Left colon (tissue), 2 donors: ENCODE data around the gene PRICKLE4. TPM values are rescaled to one million over a fixed set of nuclear protein-coding genes. Genes with fewer than 3 reads are reported as not detected.
A peak's percentile ranks its signal among the peaks of the same experiment; 100 is the strongest.

Experiments used
- ATAC-seq: fragments of 200-7000 bp; cut with Tn5 transposase; one replicate; pipeline ENCODE4 v1.9.1; 2020; ENCODE audit warnings: mild to moderate bottlenecking, moderate library complexity
- DNase-seq, 2 donors: peaks; one replicate each; pipeline ENCODE4 v3.0.0-alpha.2; 2020
- intact Hi-C, 2 donors: fragments of 100-400 bp; cut with DNase I in 1 of 2; cut with micrococcal nuclease in 1 of 2; formaldehyde crosslinking; loops; one replicate each; pipeline versions ENCODE4 v1.11.2 to v1.14.0; 2022; cut with DNase I, micrococcal nuclease
- long read RNA-seq: library from polyadenylated mRNA; unstranded; transcript quantifications from one replicate; pipeline ENCODE4 v2.0.0, GENCODE V29; 2021
- total RNA-seq, 2 donors: library from RNA; stranded (reverse); fragmentation: NEBNext Ultra II Directional; extraction: Animal tissue kit (Norgen Biotek cat#: 25700); gene quantifications; one replicate each; pipeline ENCODE4 v1.2.1, GENCODE V29; 2021
- donor health status: DM: no; HTN: no; CAD: no.
- donor health status: DM: yes; HTN: yes; CAD: no.

PRICKLE4 gene
- total RNA-seq = 1 to 10 TPM; 4.7 to 6.7 TPM
- long read RNA-seq = 0 reads

GRCh38 chr6:41780551-41781365 is at the start of gene PRICKLE4:
TSS of gene PRICKLE4 (plus strand) at chr6:41780782. CDS start at chr6:41783474, 2,692 bp downstream.
- peak; percentile 49 for ATAC-seq
- intact Hi-C loops = loop anchor here (5.0 to 10.0 kb wide), 2 partner anchors 264 to 267 kb away; no protein-coding TSS in a partner anchor
- DNase-seq = peak; percentile 57 to 60

DNA sequence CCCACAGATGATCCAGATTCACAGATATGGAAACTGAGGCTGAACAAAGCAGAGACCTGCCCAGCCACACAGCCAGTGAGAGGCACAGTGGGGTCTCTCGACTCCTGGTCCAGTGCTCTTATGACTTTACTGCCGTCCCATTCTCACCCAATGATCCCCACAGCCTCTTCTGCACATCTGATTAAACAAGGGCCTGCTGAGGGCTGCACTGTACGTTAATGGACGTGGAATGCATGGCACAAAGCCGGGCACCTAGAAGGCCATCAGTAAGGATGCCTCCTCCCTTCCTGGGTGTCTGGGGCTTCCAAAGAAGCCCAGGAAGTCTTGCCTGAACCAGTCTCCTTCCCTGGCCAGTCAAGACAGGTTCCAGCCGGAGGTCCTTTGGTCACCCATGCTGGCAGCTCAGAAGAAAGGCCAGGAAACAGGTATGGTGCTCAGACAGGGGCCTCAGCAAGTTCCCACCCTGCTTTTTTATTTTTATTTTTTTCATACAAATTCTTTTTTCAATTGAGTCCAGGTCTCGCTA is 49.0 kb upstream of the PRICKLE4 start:
- intact Hi-C loops = no loop called here
- DNase-seq (no peak), ATAC-seq (no peak)

DNA sequence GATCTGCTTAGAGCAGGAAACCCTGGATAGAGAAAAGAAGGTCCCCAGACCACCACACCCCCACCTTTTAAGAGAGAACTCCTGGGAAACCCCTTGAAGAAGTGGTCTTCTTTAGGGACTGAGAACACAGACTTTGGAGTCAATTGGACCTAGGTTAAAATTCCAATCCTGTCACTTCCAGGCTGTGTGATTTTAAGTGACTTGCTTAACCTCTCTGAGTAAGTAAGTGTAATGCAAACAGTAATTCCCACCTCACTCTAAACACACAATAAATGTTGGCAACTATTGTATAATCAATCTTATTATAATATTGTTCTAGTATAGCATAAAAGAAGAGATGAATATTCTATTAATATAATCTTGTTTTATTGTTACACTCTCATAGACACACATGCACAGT is 48.4 kb upstream of the PRICKLE4 start:
- intact Hi-C loops = no loop called here
- ATAC-seq = no peak
- DNase-seq = no peak

GRCh38 chr6:41732591-41733359 is 47.8 kb upstream of the PRICKLE4 start:
- intact Hi-C loops = no loop called here
- ATAC-seq (no peak), DNase-seq (peak; percentile 45 to 56)

GRCh38 chr6:41733360-41733706 is 47.2 kb upstream of the PRICKLE4 start:
- DNase-seq = no peak
- intact Hi-C loops = no loop called here
- ATAC-seq = no peak

- intact Hi-C loops = no loop called here
- ATAC-seq (peak; percentile 67), DNase-seq (peak; percentile 83 to 84)
These were observed 46.6 kb upstream of the PRICKLE4 start for GRCh38 chr6:41733707-41734665.

GRCh38 chr6:41734666-41735426 is 45.7 kb upstream of the PRICKLE4 start:
- intact Hi-C loops = no loop called here
- DNase-seq (peak; percentile 85 to 86), ATAC-seq (peak; percentile 59)

GRCh38 chr6:41735427-41736185 is 45.0 kb upstream of the PRICKLE4 start, which contains the start of gene TFEB:
TSS of gene TFEB (minus strand) at chr6:41735608. CDS start at chr6:41691213, 44,395 bp downstream.
- ATAC-seq = peak; percentile 72
- DNase-seq = peak; percentile 94 to 97
- intact Hi-C loops = no loop called here

DNA sequence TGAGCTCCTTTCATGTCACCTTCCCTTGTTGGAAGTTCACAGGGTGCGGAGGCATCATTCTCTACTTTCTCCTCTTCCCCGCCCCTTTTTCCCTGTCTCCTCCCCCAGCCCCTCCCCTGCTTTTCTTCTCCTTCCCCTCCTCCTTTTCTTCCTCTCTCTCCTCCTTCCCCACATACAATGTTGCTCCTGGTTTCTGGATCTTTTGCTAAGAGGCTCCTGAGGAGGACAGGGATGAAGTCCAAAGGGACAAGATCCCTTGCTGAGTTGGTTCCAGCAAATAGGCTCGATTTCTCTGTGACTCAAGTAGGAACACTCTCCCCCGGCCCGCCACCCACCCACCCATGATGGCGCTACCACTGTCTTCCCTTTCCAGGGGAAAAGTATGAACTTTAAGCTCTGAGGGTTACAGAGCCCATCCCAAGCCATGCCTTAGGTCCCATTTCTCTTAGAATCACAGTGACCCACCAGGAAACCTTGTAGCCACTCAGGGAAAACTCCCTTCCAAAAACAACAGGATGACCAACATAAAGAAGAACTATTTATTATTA is 44.3 kb upstream of the PRICKLE4 start:
- ATAC-seq (no peak), DNase-seq (no peak)
- intact Hi-C loops = no loop called here

- ATAC-seq = no peak
These were observed 43.6 kb upstream of the PRICKLE4 start for GRCh38 chr6:41736800-41737555.

GRCh38 chr6:41737591-41738130 is 42.9 kb upstream of the PRICKLE4 start:
- intact Hi-C loops = no loop called here
- ATAC-seq = no peak
- DNase-seq = no peak

More at GRCh38 chr6:41736800-41737555, 43.6 kb upstream of the PRICKLE4 start:
- intact Hi-C loops = no loop called here
- DNase-seq = no peak

DNA sequence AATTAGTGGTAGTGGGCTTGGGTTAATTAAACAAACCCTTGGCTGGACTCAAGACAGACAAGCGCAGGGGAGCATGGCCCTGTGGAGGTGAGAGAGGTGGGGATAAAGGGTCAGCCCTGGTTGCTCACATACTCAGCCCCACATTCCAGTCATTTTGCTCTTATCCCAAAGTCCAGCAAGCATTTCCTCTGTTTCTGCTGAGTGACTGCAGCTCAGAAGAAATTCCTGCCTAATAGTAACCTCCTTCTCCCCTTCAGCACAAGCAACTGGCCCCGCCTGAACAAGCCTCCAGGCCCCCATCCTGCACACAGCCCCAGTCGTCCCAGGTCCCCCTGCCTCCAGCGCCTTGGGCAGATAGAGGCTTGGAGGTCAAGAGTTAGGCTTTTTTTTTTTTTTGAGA is 41.5 kb upstream of the PRICKLE4 start:
- ATAC-seq = no peak
- intact Hi-C loops = no loop called here
- DNase-seq = no peak

DNA sequence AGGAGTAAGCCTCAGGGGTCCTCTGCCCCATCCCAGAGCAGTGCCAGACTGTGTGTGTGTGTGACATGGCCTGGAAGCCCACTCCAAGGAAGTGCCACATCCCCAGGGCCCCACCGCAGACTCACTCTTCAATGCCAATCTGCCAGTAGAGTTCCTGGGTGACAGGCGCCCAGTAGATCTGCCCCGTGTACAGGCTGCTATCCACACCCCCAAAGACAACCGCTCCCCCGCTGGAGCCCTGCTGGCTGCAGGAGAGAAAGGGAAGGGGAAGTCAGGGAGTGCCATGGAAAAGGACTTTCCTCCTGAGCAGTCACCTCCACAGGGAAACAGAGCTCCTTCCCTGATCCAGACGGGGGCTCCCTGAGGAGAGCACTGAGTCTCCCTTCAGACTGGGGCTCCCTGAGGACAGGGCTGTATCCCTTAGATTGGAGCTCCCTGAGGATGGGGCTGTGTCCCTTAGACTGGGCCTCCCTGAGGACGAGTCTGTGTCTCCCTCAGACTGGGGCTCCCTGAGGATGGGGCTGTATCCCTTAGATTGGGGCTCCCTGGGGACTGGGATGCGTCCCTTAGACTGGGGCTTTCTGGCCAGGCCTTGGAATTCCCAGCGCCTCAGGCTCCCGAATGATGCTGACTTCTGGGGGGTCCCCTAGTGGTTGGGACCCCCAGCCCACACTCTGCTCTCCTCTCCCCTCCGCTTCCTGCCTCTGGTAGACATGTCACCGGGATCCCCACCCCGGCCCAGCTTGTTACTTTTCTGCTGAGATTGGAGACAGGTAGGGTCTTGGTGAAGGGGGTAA is 40.0 kb upstream of the PRICKLE4 start:
- DNase-seq = peak in 1 of 2 donors; percentile 40
- intact Hi-C loops = no loop called here

GRCh38 chr6:41741625-41742490 is 38.7 kb upstream of the PRICKLE4 start:
- DNase-seq (peak; percentile 71 to 87), ATAC-seq (peak; percentile 84)
- intact Hi-C loops = no loop called here

More for the DNA sequence above, 40.0 kb upstream of the PRICKLE4 start:
- ATAC-seq = peak; percentile 21
